OCI-LY1 (cell line): ENCODE measurements around the gene TMA16.

ENCODE experiments used
- H2AFZ ChIP-seq: fragments of 200-600 bp; sonication (generic), shearing (Covaris generic); 2 replicates; pipeline ENCODE4 v1.6.0; 2014; ENCODE audit warnings: antibody characterized with exemption, mild to moderate bottlenecking, low read length
- H3F3A ChIP-seq: fragments of 200-600 bp; sonication (generic), shearing (Covaris generic); 2 replicates; pipeline ENCODE4 v1.6.0; 2014; ENCODE audit warnings: mild to moderate bottlenecking, antibody characterized with exemption, low read length, moderate library complexity; ENCODE audit not compliant: insufficient read depth
- H3K27ac ChIP-seq: fragments of 200-600 bp; sonication (generic); 2 replicates; pipeline ENCODE4 v1.5.1; 2014; ENCODE audit warnings: low read length, mixed run types, mild to moderate bottlenecking, low read depth; ENCODE audit not compliant: poor library complexity, severe bottlenecking
- H3K27me3 ChIP-seq: fragments of 200-600 bp; sonication (generic); 2 replicates; pipeline ENCODE4 v1.6.0; 2014; ENCODE audit warnings: antibody characterized with exemption, mild to moderate bottlenecking, low read length, moderate library complexity; ENCODE audit not compliant: insufficient read depth
- H3K36me3 ChIP-seq: fragments of 200-600 bp; sonication (generic); 2 replicates; pipeline ENCODE4 v1.6.1; 2014; ENCODE audit warnings: mild to moderate bottlenecking, antibody characterized with exemption, low read length, moderate library complexity, mixed read lengths; ENCODE audit not compliant: insufficient read depth
- H3K4me1 ChIP-seq: fragments of 200-600 bp; sonication (generic); 2 replicates; pipeline ENCODE4 v1.5.1; 2014; ENCODE audit warnings: mild to moderate bottlenecking, low read length, moderate library complexity; ENCODE audit not compliant: insufficient read depth, severe bottlenecking
- H3K4me2 ChIP-seq: fragments of 200-600 bp; sonication (generic), shearing (Covaris generic); 2 replicates; pipeline ENCODE4 v1.6.1; 2014; ENCODE audit warnings: low read length
- H3K4me3 ChIP-seq: fragments of 200-600 bp; sonication (generic); 2 replicates; pipeline ENCODE4 v1.5.1; 2014; ENCODE audit warnings: low read length, low read depth, mild to moderate bottlenecking, mixed read lengths; ENCODE audit not compliant: poor library complexity, severe bottlenecking
- H3K79me2 ChIP-seq: fragments of 200-600 bp; shearing (Covaris generic); 2 replicates; pipeline ENCODE4 v1.6.1; 2016; ENCODE audit warnings: mixed run types, low read length, mixed read lengths; ENCODE audit not compliant: insufficient read depth
- H3K9ac ChIP-seq: fragments of 200-600 bp; sonication (generic), shearing (Covaris generic); 2 replicates; pipeline ENCODE4 v1.6.1; 2014; ENCODE audit warnings: mild to moderate bottlenecking, low read length, mixed read lengths
- H3K9me2 ChIP-seq: fragments of 200-600 bp; sonication (generic), shearing (Covaris generic); 2 replicates; pipeline ENCODE4 v1.6.1; 2014; ENCODE audit warnings: low read depth, mild to moderate bottlenecking, low read length, mixed read lengths
- H3K9me3 ChIP-seq: fragments of 200-600 bp; shearing (Covaris generic); 2 replicates; pipeline ENCODE4 v1.6.1; 2014; ENCODE audit warnings: low read length, mixed read lengths
- H4K20me1 ChIP-seq: fragments of 200-600 bp; sonication (generic), shearing (Covaris generic); 2 replicates; pipeline ENCODE4 v1.6.0; 2016; ENCODE audit warnings: mild to moderate bottlenecking, low read length; ENCODE audit not compliant: insufficient read depth
- EZH2 ChIP-seq: fragments of 200-600 bp; sonication (generic), shearing (Covaris generic); IDR thresholded peaks from 2 replicates; pipeline ENCODE4 v1.8.0; 2017; ENCODE audit warnings: borderline replicate concordance, mixed run types, mild to moderate bottlenecking, antibody characterized with exemption, low read length, moderate library complexity, mixed read lengths
- TF ChIP-seq, protein P1 (sequence below): fragments of 200-600 bp; sonication (generic), shearing (Covaris generic); IDR thresholded peaks from 2 replicates; pipeline ENCODE4 v1.5.1; 2017; ENCODE audit warnings: mild to moderate bottlenecking, antibody characterized with exemption, low read length, moderate library complexity, mixed read lengths

The TMA16 gene

GRCh38 chr4:163489929-163490328, 4.6 kb upstream of the TMA16 start:
- no peaks in the 10 kb centered on the region for H4K20me1 ChIP-seq
- H3K9ac ChIP-seq, result no peak overlapping the region
- no peaks in the 10 kb centered on the region for H3K36me3 ChIP-seq
- TF ChIP-seq, protein P1, sequence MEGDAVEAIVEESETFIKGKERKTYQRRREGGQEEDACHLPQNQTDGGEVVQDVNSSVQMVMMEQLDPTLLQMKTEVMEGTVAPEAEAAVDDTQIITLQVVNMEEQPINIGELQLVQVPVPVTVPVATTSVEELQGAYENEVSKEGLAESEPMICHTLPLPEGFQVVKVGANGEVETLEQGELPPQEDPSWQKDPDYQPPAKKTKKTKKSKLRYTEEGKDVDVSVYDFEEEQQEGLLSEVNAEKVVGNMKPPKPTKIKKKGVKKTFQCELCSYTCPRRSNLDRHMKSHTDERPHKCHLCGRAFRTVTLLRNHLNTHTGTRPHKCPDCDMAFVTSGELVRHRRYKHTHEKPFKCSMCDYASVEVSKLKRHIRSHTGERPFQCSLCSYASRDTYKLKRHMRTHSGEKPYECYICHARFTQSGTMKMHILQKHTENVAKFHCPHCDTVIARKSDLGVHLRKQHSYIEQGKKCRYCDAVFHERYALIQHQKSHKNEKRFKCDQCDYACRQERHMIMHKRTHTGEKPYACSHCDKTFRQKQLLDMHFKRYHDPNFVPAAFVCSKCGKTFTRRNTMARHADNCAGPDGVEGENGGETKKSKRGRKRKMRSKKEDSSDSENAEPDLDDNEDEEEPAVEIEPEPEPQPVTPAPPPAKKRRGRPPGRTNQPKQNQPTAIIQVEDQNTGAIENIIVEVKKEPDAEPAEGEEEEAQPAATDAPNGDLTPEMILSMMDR, result no peak
- TF ChIP-seq EZH2, result no peak
- no peak overlapping the region for H3K4me3 ChIP-seq
- peaks cover 9% of the 10 kb centered on the region; the same call in 1 of the 2 replicates for H3F3A ChIP-seq
- no peak overlapping the region for H3K4me2 ChIP-seq
- H3K9me3 ChIP-seq, result no peaks in the 10 kb centered on the region
- peaks cover 4% of the 10 kb centered on the region; the same call in 1 of the 2 replicates for H3K79me2 ChIP-seq
- no peaks in the 10 kb centered on the region for H3K27me3 ChIP-seq
- H3K4me1 ChIP-seq, result peaks cover 8% of the 10 kb centered on the region
- no peak overlapping the region for H2AFZ ChIP-seq
- no peak overlapping the region for H3K27ac ChIP-seq
- H3K9me2 ChIP-seq, result no peaks in the 10 kb centered on the region

DNA sequence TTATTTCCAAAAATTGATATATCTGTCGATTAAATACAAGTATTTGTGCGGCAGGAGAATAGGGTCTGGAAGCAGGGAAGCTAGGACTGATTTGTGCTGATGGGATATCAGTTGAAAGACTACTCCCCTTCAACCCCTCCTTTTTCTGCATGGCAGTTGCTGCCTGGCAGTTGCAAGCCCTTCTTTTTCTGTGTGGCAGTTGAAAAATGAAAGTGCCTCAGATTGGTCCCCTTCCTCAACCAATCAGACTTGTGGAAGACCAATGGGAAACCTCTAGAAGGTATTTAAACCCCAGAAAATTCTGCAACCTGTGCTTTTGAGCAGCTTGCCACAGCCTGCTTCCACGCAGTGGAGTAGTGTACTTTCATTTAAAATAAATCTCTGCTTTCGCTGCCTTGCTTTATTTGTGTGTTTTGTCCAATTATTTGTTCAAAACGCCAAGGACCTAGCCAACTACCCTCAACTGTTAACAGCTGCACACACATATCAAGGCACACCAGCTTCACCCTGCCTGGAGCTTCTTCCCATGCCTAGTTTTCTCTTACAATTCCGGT, 1.5 kb upstream of the TMA16 start:
- no peaks in the 10 kb centered on the region for H3K9me3 ChIP-seq
- peaks cover 20% of the 10 kb centered on the region for H3K4me1 ChIP-seq
- no peaks in the 10 kb centered on the region for H3K9me2 ChIP-seq
- peak overlapping the region; percentile 90 for H3K4me3 ChIP-seq
- H3K79me2 ChIP-seq, result peaks cover 35% of the 10 kb centered on the region
- no peaks in the 10 kb centered on the region for H3K27me3 ChIP-seq
- peak overlapping the region; percentile 94; the same call in 1 of the 2 replicates for H3K9ac ChIP-seq
- H3K4me2 ChIP-seq, result peak overlapping the region; percentile 95
- peaks cover 16% of the 10 kb centered on the region for H3K36me3 ChIP-seq
- H3F3A ChIP-seq, result peaks cover 9% of the 10 kb centered on the region; the same call in 1 of the 2 replicates
- no peak overlapping the region for H2AFZ ChIP-seq
- H3K27ac ChIP-seq, result peak overlapping the region; percentile 86
- TF ChIP-seq, protein P1, result no peak
- TF ChIP-seq EZH2, result no peak
- no peaks in the 10 kb centered on the region for H4K20me1 ChIP-seq

DNA sequence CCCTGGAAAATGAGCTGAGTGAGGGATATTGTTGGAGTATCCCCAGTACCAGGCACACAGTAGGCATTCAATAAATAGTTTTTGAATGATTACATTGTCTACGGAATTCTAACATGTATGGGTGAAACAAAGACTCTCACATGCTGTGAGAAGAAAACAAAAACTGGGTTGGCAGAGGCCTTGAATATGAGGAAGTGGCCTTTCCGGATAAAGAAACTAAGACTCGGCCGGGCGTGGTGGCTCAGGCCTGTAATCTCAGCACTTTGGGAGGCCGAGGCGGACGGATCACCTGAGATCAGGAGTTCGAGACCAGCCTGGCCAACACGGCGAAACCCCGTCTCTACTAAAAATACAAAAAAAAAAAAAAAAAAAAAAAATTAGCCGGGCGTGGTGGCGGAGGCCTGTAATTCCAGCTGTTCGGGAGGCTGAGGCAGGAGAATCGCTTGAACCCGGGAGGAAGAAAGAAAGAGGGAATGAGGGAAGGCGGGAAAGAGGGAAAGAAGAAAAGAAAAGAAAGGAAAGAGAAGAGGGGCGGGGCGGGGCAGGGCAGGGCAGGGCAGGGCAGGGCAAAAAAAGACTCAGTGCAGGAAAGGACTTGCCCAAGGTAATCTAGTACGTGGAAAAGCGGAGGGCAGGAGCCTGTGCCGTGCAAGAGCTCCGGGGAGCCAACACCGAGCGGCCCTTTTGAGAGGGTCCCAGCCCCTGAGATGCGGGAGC, 689 bp upstream of the TMA16 start:
- Histone ChIP-seq H3K79me2 (peaks cover 41% of the 10 kb centered on the region), H3K9me3 (no peaks in the 10 kb centered on the region), H3K4me1 (peaks cover 20% of the 10 kb centered on the region), H3K27ac (peak overlapping the region; percentile 86), H3K36me3 (peaks cover 19% of the 10 kb centered on the region), H2AFZ (no peak overlapping the region), H3K4me3 (peak overlapping the region; percentile 90), H3K9ac (peak overlapping the region; percentile 94), H3K4me2 (peak overlapping the region; percentile 95), H3K27me3 (no peaks in the 10 kb centered on the region), H4K20me1 (no peaks in the 10 kb centered on the region), H3K9me2 (no peaks in the 10 kb centered on the region), H3F3A (peaks cover 9% of the 10 kb centered on the region; the same call in 1 of the 2 replicates)
- TF ChIP-seq, protein P1, result no peak
- no peak for TF ChIP-seq EZH2
